GM08714 (cell line): ENCODE measurements around the gene SPRY4.
A peak's percentile ranks its signal among the peaks of the same experiment; 100 is the strongest.
"Not testable (repeated sequence)": the region's sequence is repeated elsewhere in the genome, so short reads cannot be mapped to it uniquely, and the experiment has no call there.

Source experiments
- H3K4me3 ChIP-seq: fragments of 200-500 bp; sonication (Bioruptor generic); 2 replicates; pipeline ENCODE4 v1.5.1; 2014; ENCODE audit warnings: mild to moderate bottlenecking, low read length, inconsistent platforms
- ZNF274 ChIP-seq: IDR thresholded peaks from 2 replicates; pipeline ENCODE4 v1.6.1; 2012; ENCODE audit warnings: mild to moderate bottlenecking, low read depth, low read length

SPRY4 gene

DNA sequence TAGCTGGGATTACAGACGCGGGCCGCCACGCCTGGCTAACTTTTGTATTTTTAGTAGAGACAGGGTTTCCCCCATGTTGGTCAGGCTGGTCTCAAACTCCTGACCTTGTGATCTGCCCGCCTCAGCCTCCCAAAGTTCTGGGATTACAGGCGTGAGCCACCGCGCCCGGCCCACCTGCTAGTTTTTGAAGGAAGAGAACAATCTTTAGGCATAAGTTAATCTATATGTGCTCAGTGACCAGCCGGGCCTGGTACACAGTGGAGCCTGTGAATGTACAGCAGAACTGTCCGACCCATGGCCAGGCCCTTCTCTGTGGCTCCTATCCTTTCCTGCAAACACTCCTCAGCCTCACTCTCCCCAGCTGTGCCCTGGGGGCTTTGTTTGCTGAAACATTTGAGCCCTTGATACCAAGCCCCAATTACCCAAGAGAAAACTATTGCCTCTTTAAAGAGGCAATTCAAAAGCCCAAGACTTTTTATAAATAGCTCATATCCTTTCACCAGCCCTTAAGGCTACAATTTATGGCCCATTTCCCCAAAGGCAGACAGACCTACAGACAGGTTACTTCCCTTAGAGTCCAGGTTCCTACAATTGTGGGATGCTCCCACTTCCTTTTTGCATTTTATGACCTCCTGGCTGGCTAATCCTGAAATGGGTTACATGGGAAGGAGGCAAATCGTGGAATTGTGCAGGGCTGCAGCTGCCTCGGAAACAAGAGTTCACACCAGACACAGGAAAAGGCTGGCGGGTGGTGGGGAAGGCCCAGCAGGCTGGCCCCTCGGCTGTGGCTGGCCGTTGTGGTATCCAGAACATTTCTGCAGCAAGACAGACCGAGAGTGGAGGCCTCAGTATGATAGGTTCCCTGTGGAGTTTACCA lies 37.5 kb downstream of the SPRY4 start:
- peak overlapping the region; percentile 13; the same call in 1 of the 2 replicates for H3K4me3 ChIP-seq
- no peak for TF ChIP-seq ZNF274

- no peak for TF ChIP-seq ZNF274
- H3K4me3 ChIP-seq = no peak overlapping the region
Measured at GRCh38 chr5:142286111-142286510, 38.7 kb downstream of the SPRY4 start.

DNA sequence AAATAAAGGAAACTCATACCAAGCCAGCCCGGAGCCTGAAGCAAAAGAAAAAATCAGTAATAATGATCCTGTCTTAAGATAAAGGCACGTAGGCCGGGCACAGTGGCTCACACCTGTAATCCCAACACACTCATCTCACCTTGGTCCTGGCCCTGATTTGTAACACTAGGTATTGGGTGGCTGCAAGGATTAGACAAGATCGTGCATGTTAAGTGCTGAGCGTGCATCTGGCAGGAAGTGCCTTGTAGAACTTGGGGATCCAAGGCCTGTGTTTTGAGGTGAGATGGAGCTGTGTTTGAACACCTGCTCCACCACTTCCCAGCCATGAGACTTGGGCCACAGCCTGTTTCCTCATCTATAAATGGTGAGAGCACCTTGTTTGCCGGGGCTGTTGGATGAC lies 41.5 kb downstream of the SPRY4 start:
- no peak overlapping the region for H3K4me3 ChIP-seq
- no peak for TF ChIP-seq ZNF274

GRCh38 chr5:142281966-142282365 lies 42.9 kb downstream of the SPRY4 start:
- no peak for TF ChIP-seq ZNF274
- H3K4me3 ChIP-seq = no peak overlapping the region

GRCh38 chr5:142281008-142281367 lies 43.8 kb downstream of the SPRY4 start:
- no peak overlapping the region for H3K4me3 ChIP-seq
- no peak for TF ChIP-seq ZNF274

GRCh38 chr5:142280066-142281007 lies 44.5 kb downstream of the SPRY4 start:
- TF ChIP-seq ZNF274 = no peak
- H3K4me3 ChIP-seq = no peak overlapping the region

GRCh38 chr5:142278627-142279026 lies 46.2 kb downstream of the SPRY4 start:
- no peak overlapping the region for H3K4me3 ChIP-seq
- no peak for TF ChIP-seq ZNF274

- H3K4me3 ChIP-seq = no peak overlapping the region
- no peak for TF ChIP-seq ZNF274
Measured at GRCh38 chr5:142277796-142278195, 47.0 kb downstream of the SPRY4 start.

DNA sequence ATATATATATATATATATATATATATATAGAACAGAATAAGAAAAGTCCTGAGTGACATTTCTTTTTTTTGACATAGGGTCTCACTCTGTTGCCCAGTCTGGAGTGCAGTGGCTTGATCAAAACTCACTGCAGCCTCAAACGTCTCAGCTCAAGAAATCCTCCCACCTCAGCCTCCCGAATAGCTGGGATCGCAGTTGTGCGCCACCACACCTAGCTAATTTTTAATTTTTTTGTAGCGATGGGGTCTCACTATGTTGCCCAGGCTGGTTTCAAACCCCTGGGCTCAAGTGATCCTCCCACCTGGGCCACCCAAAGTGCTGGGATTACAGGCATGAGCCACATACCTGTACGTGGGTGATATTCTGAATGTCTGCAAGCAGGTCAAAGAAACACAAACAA lies 48.3 kb downstream of the SPRY4 start:
- H3K4me3 ChIP-seq = no peak overlapping the region
- TF ChIP-seq ZNF274 = no peak

DNA sequence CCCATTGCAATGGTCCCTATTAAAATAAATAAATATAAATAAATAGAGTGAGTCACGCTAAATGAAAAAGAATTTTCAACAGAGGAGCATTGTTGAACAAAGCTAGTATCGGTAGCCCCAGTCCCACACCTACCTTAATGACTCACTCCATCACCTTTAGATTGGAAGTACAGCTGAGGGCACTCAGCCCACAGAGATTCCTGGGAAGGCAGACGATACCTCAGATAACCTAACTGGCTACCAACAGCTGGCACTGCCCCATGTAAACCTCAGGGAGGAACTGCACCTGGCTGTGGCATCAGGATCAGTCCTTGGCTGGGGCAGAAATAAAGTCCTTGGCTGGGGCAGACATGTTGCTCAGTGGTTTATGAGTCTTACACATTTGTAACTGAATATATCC lies 49.3 kb downstream of the SPRY4 start:
- H3K4me3 ChIP-seq = no peak overlapping the region
- TF ChIP-seq ZNF274 = no peak

DNA sequence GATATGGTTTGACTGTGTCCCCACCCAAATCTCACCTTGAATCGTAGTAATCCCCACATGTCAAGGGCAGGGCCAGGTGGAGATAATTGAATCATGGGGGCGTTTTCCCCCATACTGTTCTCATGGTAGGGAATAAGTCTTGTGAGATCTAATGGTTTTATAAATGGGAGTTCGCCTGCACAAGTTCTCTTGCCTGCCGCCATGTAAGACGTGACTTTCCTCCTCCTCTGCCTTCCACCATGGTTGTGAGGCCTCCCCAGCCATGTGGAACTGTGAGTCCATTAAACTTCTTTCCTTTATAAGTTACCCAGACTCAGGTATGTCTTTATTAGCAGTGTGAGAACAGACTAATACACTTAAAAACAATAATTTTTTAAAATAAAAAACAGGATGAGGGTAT lies 52.2 kb downstream of the SPRY4 start:
- H3K4me3 ChIP-seq = not testable (repeated sequence)

DNA sequence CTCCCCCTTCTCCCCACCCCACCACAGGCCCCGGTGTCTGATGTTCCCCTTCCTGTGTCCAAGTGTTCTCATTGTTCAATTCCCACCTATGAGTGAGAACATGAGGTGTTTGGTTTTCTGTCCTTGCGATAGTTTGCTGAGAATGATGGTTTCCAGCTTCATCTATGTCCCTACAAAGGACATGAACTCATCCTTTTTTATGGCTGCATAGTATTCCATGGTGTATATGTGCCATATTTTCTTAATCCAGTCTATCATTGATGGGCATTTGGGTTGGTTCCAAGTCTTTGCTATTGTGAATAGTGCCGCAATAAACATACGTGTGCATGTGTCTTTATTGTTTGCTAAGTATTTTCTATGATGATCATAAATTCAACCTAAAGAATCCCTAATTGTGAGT lies 60.7 kb downstream of the SPRY4 start:
- not testable (repeated sequence) for H3K4me3 ChIP-seq

DNA sequence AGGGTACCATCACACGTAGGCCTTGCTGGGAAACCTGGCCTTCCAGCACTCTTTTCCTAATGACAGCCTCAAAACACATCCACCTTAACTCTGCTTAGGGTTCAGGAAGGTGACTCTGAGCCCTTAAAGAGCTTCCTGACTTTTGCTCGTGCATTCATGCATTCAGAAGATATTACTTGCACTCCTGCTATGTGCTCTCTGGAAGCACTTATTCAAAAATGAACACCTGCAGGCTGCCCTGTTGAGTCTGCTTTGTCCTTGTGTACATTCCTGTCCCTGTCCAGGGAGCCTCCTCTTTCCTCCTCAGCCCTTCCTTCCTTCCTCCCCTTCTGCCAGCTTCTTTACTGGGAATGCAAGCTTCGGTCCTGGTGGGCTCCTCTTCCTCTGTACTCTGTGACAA lies 61.5 kb downstream of the SPRY4 start:
- H3K4me3 ChIP-seq = no peak overlapping the region
- TF ChIP-seq ZNF274 = no peak

GRCh38 chr5:142262683-142263082 lies 62.1 kb downstream of the SPRY4 start:
- no peak overlapping the region for H3K4me3 ChIP-seq

More at GRCh38 chr5:142262683-142263082, 62.1 kb downstream of the SPRY4 start:
- TF ChIP-seq ZNF274 = no peak
